Suprapubic skin (tissue), 4 donors: Measurements from ENCODE around the gene NDUFS7.

Source experiments
- CTCF ChIP-seq, 2 donors: fragments of 200-600 bp in 1 of 2; fragments of 450-650 bp in 1 of 2; sonication (generic) in 1 of 2; IDR thresholded peaks; one replicate each; pipeline ENCODE4 v1.5.1; 2016 to 2019; ENCODE audit warnings: antibody characterized with exemption in 2 of 2, mild to moderate bottlenecking in 1 of 2, moderate library complexity in 1 of 2
- POLR2A ChIP-seq, 2 donors: fragments of 450-650 bp; IDR thresholded peaks; one replicate each; pipeline ENCODE4 v1.6.1; 2017; ENCODE audit warnings: antibody characterized with exemption in 2 of 2, mild to moderate bottlenecking in 2 of 2, moderate library complexity in 2 of 2
- POLR2AphosphoS5 ChIP-seq, 3 donors: sonication (generic); formaldehyde crosslinking; IDR thresholded peaks; one replicate each; pipeline ENCODE4 v1.6.1; 2017; ENCODE audit warnings: antibody characterized with exemption in 3 of 3

- TF ChIP-seq POLR2AphosphoS5 (IDR thresholded peaks at IDR 0.05) (no peak), CTCF (IDR thresholded peaks at IDR 0.05) (no peak), POLR2A (IDR thresholded peaks at IDR 0.05) (no peak)
These were observed 40.7 kb upstream of the NDUFS7 start for GRCh38 chr19:1343041-1343440.
